Measurements from ENCODE around the gene ASCC1.

DNA sequence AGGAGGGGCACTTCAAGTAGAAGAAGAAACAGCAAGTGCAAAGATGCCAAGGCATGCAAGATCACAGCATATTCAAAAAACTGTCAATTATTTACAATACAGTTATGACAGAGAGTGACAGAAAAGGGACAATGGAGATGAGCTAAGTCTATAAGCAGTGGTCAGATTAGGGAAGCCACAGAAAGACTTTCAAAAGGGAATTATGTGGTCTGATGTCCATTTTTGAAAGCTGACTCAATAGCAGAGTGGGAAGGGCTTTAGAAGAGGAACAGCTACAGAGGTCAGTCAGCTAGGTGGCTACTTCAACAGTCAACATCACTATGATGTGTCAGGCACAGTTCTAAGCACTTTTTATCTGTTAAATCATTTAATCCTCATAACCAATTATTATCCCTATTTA, 82.6 kb downstream of the ASCC1 start:
- no peak for TF ChIP-seq ZNF274 (IDR thresholded peaks at IDR 0.05; ENCODE audit: low read depth, low read length)
- no peak for TF ChIP-seq YY1 (IDR thresholded peaks at IDR 0.05; ENCODE audit: insufficient read depth, insufficient read length)
- no peak for TF ChIP-seq SUZ12 (IDR thresholded peaks at IDR 0.05; ENCODE audit: extremely low read depth, insufficient read depth, insufficient read length)

Measured in NT2/D1 (cell line).